GM12801 (cell line): ENCODE measurements around the gene ZNF124.

Source experiments
- TF ChIP-seq, protein P1 (sequence below): IDR thresholded peaks from one replicate; pipeline ENCODE4 v1.5.1; 2011; ENCODE audit warnings: control low read depth; ENCODE audit not compliant: insufficient read length; ENCODE audit errors: extremely low read depth

ZNF124 gene

DNA sequence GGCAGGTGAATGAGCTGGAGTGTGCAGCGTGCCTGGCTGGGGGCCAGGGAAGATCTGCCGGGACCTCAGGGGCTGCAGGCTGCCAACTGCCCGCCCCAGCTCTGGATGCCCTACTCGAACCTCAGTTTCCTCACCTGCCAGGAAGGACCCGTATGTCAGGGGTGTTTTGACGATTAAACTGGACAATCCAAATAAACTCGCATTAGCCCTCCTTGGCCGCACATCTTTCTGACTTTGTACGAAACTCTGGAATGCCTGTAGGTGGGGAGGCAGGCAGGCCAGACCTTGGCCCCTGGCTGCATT lies 59.4 kb downstream of the ZNF124 start:
- TF ChIP-seq, protein P1, sequence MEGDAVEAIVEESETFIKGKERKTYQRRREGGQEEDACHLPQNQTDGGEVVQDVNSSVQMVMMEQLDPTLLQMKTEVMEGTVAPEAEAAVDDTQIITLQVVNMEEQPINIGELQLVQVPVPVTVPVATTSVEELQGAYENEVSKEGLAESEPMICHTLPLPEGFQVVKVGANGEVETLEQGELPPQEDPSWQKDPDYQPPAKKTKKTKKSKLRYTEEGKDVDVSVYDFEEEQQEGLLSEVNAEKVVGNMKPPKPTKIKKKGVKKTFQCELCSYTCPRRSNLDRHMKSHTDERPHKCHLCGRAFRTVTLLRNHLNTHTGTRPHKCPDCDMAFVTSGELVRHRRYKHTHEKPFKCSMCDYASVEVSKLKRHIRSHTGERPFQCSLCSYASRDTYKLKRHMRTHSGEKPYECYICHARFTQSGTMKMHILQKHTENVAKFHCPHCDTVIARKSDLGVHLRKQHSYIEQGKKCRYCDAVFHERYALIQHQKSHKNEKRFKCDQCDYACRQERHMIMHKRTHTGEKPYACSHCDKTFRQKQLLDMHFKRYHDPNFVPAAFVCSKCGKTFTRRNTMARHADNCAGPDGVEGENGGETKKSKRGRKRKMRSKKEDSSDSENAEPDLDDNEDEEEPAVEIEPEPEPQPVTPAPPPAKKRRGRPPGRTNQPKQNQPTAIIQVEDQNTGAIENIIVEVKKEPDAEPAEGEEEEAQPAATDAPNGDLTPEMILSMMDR = no peak

- TF ChIP-seq, protein P1 = no peak
These were observed 59.9 kb downstream of the ZNF124 start for GRCh38 chr1:247111700-247112478.

GRCh38 chr1:247111259-247111699 lies 60.5 kb downstream of the ZNF124 start:
- TF ChIP-seq, protein P1 = no peak

DNA sequence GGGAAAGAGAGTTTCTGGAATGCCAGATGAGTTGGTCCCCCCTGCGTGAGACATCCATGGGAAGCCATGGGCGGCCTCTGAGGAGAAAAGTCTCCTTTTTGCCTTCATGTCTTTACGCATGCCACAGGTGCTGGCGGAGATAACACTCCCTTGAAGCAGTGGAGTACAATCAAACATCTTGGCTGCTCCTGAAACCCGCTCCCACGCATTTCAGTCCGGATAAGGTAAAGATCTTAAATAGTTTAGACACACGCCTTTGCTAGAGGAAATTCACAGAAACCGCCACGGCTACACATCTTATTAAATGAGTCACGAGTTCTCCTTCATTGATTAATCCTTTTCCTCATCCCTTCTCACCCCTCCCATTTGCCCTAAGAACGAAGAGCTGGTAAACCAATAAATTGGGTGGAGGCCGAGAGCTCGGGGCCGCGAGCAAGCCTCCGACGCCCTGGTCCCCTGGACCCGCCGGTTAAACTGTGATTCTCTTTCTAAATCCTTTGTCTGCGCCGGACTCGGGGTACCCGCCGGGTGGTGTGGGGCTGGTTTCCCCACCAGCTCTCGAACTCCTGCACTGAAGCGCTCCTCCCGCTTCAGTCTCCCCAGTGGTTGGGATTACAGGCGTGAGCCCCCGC lies 61.1 kb downstream of the ZNF124 start:
- TF ChIP-seq, protein P1 = no peak

- TF ChIP-seq, protein P1 = no peak
These were observed 64.1 kb downstream of the ZNF124 start for GRCh38 chr1:247107694-247108093.

GRCh38 chr1:247105966-247106365 lies 65.9 kb downstream of the ZNF124 start:
- TF ChIP-seq, protein P1 = no peak
